Activated CD4-positive, CD25-positive, alpha-beta regulatory T cell treated with anti-CD3 and anti-CD28 coated beads, Interleukin-2, amount 50 U/mL, for 16 hours (primary cell): ENCODE measurements around the gene CEACAM16.
"Not testable (repeated sequence)": the region's sequence is repeated elsewhere in the genome, so short reads cannot be mapped to it uniquely, and the experiment has no call there.

Source experiments
- DNase-seq: peaks from one replicate; pipeline ENCODE4 v3.0.0-alpha.2; 2020; ENCODE audit warnings: low read depth, low spot score

CEACAM16 gene

GRCh38 chr19:44698492-44699201 is at the start of gene CEACAM16:
CEACAM16 (plus strand) TSS chr19:44699151; CDS start chr19:44701457, 2,306 bp downstream.
- no peak for DNase-seq

GRCh38 chr19:44649578-44650145 is 49.3 kb upstream of the CEACAM16 start:
- DNase-seq: no peak

- DNase-seq: no peak
Measured at GRCh38 chr19:44653343-44653742, 45.6 kb upstream of the CEACAM16 start.

- peak; percentile 35 for DNase-seq
Measured at GRCh38 chr19:44653977-44654774, 44.8 kb upstream of the CEACAM16 start.

- peak; percentile 20 for DNase-seq
Measured at GRCh38 chr19:44657211-44657921, 41.6 kb upstream of the CEACAM16 start.

GRCh38 chr19:44658069-44658733 is 40.8 kb upstream of the CEACAM16 start:
- DNase-seq: no peak

GRCh38 chr19:44660081-44660480 is 38.9 kb upstream of the CEACAM16 start:
- no peak for DNase-seq

GRCh38 chr19:44661205-44661604 is 37.7 kb upstream of the CEACAM16 start:
- no peak for DNase-seq

- no peak for DNase-seq
Measured at GRCh38 chr19:44661904-44662303, 37.0 kb upstream of the CEACAM16 start.

- DNase-seq: no peak
Measured at GRCh38 chr19:44662691-44663385, 36.1 kb upstream of the CEACAM16 start.

- no peak for DNase-seq
Measured at GRCh38 chr19:44663996-44664395, 35.0 kb upstream of the CEACAM16 start.

- DNase-seq: no peak
Measured at GRCh38 chr19:44664976-44665375, 34.0 kb upstream of the CEACAM16 start.

- DNase-seq: no peak
Measured at GRCh38 chr19:44666852-44667556, 31.9 kb upstream of the CEACAM16 start.

GRCh38 chr19:44668985-44669764 is 29.8 kb upstream of the CEACAM16 start:
- no peak for DNase-seq

- DNase-seq: not testable (repeated sequence)
Measured at GRCh38 chr19:44670027-44670426, 28.9 kb upstream of the CEACAM16 start.

GRCh38 chr19:44671400-44671799 is 27.6 kb upstream of the CEACAM16 start, which contains the start of gene CEACAM19:
CEACAM19 (plus strand) TSS chr19:44671482; CDS start chr19:44671932, 450 bp downstream.
- DNase-seq: no peak

GRCh38 chr19:44672226-44672625 is 26.7 kb upstream of the CEACAM16 start:
- DNase-seq: no peak

- no peak for DNase-seq
Measured at GRCh38 chr19:44673510-44673909, 25.4 kb upstream of the CEACAM16 start.

- no peak for DNase-seq
Measured at GRCh38 chr19:44675521-44675920, 23.4 kb upstream of the CEACAM16 start.
